ENCODE measurements around the gene ENOX1.

The ENOX1 gene

GRCh38 chr13:43640476-43640875 lies 146.3 kb downstream of the ENOX1 start:
- TF ChIP-seq, protein P1, sequence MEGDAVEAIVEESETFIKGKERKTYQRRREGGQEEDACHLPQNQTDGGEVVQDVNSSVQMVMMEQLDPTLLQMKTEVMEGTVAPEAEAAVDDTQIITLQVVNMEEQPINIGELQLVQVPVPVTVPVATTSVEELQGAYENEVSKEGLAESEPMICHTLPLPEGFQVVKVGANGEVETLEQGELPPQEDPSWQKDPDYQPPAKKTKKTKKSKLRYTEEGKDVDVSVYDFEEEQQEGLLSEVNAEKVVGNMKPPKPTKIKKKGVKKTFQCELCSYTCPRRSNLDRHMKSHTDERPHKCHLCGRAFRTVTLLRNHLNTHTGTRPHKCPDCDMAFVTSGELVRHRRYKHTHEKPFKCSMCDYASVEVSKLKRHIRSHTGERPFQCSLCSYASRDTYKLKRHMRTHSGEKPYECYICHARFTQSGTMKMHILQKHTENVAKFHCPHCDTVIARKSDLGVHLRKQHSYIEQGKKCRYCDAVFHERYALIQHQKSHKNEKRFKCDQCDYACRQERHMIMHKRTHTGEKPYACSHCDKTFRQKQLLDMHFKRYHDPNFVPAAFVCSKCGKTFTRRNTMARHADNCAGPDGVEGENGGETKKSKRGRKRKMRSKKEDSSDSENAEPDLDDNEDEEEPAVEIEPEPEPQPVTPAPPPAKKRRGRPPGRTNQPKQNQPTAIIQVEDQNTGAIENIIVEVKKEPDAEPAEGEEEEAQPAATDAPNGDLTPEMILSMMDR (IDR thresholded peaks at IDR 0.05; ENCODE audit: insufficient read depth, low read depth, low read length, missing control alignments), result no peak
- H3K4me3 ChIP-seq (ENCODE audit: low read depth, low read length), result no peak overlapping the region
- no peak for DNase-seq (ENCODE audit: low read depth)

GRCh38 chr13:43631106-43631505 lies 155.7 kb downstream of the ENOX1 start:
- no peak overlapping the region for H3K4me3 ChIP-seq (ENCODE audit: low read depth, low read length)
- DNase-seq (ENCODE audit: low read depth), result no peak
- TF ChIP-seq, protein P1 (IDR thresholded peaks at IDR 0.05; ENCODE audit: insufficient read depth, low read depth, low read length, missing control alignments), result no peak

- TF ChIP-seq, protein P1 (IDR thresholded peaks at IDR 0.05; ENCODE audit: insufficient read depth, low read depth, low read length, missing control alignments), result no peak
Measured at GRCh38 chr13:43629691-43630480, 156.9 kb downstream of the ENOX1 start.

DNA sequence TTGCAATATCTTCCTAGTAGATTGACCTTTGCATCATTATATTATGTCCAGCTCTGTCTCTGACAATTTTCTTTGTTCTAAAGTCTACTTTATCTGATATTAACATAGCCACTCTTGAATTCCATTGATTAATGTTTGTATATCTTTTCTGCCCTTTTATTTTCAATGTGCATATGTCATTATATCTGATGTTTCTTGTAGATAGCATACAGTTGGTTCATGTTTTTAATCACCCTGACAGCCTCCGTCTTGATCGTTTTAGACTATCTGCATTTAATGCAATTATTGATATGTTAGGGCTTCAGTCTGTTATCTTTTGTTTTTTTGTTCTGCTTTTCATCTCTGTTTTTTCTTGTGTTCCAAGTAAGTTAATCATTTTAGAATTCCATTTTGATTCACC lies 159.8 kb downstream of the ENOX1 start:
- TF ChIP-seq, protein P1 (IDR thresholded peaks at IDR 0.05; ENCODE audit: insufficient read depth, low read depth, low read length, missing control alignments), result no peak
- H3K4me3 ChIP-seq (ENCODE audit: low read depth, low read length), result no peak overlapping the region
- DNase-seq (ENCODE audit: low read depth), result no peak

More at GRCh38 chr13:43629691-43630480, 156.9 kb downstream of the ENOX1 start:
- DNase-seq (ENCODE audit: low read depth), result no peak
- H3K4me3 ChIP-seq (ENCODE audit: low read depth, low read length), result no peak overlapping the region

DNA sequence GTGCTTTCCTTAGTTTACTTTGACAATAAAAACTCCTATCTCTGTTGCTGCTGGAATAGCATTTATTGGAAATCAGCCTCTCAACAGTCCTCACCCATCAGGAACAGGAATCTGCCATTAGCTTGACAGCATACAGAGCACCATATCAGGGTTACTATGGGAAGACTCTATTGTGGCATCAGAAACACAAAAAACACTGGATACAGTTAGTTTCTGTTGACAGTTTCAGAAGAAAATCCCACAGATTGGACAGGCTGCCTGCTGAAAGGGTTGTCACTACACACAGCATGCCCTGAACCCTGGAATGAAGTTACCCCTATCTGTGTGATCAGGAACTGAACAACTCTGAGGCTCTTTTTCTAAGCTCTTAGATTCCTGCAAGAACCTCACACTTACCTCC lies 172.7 kb downstream of the ENOX1 start:
- H3K4me3 ChIP-seq (ENCODE audit: low read depth, low read length), result no peak overlapping the region
- TF ChIP-seq, protein P1 (IDR thresholded peaks at IDR 0.05; ENCODE audit: insufficient read depth, low read depth, low read length, missing control alignments), result no peak

DNA sequence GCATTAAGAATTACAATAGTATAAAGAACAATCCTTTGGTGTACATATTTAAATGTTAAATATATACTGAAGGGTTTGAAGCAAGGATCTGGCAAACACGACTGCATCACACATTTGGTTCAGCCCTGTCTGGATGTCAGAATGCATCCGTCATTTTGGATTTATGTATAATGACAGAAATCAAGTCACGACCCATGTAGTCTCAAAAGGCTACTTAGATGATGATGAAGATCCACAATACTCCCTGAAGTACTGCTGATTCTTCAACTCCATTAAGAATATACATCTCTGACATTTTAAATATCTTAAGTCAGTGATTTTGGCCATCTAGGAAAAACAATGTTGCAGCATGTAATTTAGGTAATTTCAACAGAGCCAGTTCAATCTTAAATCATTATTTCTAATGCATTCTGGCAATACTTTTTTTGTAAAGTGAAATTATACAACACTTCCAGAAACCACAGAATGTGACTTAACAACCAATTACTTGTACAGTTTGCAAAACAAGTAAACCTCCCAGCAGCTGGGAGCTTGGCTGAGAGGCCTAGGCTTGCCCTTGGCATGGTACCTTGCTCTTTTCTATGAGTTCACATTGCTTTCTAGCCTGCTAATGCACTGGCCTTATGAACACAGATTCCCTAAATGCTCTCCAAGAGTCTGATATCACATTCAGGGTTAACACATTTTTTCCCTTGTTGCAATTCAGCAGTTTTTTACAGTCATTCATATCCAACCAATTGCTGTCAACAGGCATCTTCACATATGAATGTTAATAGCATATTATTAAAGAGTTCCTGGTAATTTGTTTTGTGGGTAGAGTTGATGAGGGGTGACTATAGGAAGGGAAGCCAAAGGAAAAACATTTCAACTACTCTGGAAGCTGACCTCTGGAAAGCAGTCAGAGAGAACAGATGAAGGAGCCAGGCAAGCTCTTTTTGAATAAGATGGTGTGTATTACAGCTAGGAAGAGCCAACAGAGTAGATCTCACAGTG lies 175.2 kb downstream of the ENOX1 start:
- TF ChIP-seq, protein P1 (IDR thresholded peaks at IDR 0.05; ENCODE audit: insufficient read depth, low read depth, low read length, missing control alignments), result no peak
- H3K4me3 ChIP-seq (ENCODE audit: low read depth, low read length), result no peak overlapping the region
- DNase-seq (ENCODE audit: low read depth), result no peak

More for the DNA sequence above, 172.7 kb downstream of the ENOX1 start:
- DNase-seq (ENCODE audit: low read depth), result no peak
